ENCODE measurements around the gene SLC30A1. TPM values are rescaled to one million over a fixed set of nuclear protein-coding genes. Genes with fewer than 3 reads are reported as not detected.

The SLC30A1 gene
- total and polyA plus RNA-seq, 10 of the 15 experiments (the other 5 are each of a cell fraction or from before 2014, with no cell fraction given), result 3.5 to 14.1 (median 8.8) TPM

GRCh38 chr1:211577819-211578639, 932 bp downstream of the SLC30A1 start (continued):
- TF ChIP-seq FOXK2 (IDR thresholded peaks at IDR 0.05) (no peak), CREM (IDR thresholded peaks at IDR 0.05; ENCODE audit: low read depth) (no peak), EGR1 (IDR thresholded peaks at IDR 0.05; ENCODE audit: borderline replicate concordance in 1 of 2, low read depth in 2 of 2, low read length in 2 of 2) (peak in 1 of 2 experiments; percentile 47; a peak in 1 of 3 replicates)

GRCh38 chr1:211577277-211577818, 1.6 kb downstream of the SLC30A1 start:
- Histone ChIP-seq H3K9me3 (replicated peaks; ENCODE audit: control insufficient read depth, insufficient read depth, low read length) (no peaks in the 10 kb centered on the region), H3K9ac (ENCODE audit: control insufficient read depth, insufficient read depth, low read length) (peak overlapping the region; percentile 83), H3K4me3 (peak overlapping the region; percentile 96), H3K4me2 (ENCODE audit: control insufficient read depth, insufficient read depth) (peak overlapping the region; percentile 86), H3K79me2 (ENCODE audit: control insufficient read depth, insufficient read depth, low read length) (peaks cover 66% of the 10 kb centered on the region), H3K27ac (ENCODE audit: control insufficient read depth, insufficient read depth) (peak overlapping the region; percentile 29), H3K27me3 (replicated peaks in 1 of 2; ENCODE audit: control insufficient read depth in 2 of 2, insufficient read depth in 2 of 2, low read length in 1 of 2) (no peaks in the 10 kb centered on the region), H3K4me1 (ENCODE audit: control insufficient read depth, insufficient read depth, low read length) (peaks cover 16% of the 10 kb centered on the region), H2AFZ (ENCODE audit: control insufficient read depth, low read depth, low read length) (peak overlapping the region; percentile 31), H3K36me3 (ENCODE audit: control insufficient read depth in 2 of 2, insufficient read depth in 2 of 2, low read length in 1 of 2) (peaks cover 0 to 5% of the 10 kb centered on the region in 2 experiments; a peak in 1 of 4 replicates), H4K20me1 (ENCODE audit: control insufficient read depth, insufficient read depth) (no peaks in the 10 kb centered on the region)
- ATAC-seq (no peak), FAIRE-seq (no peak), DNase-seq (ENCODE audit: low read depth, low spot score) (no peak)
- intact Hi-C loops (cut with micrococcal nuclease; ENCODE audit: unreplicated experiment) (loop anchor here (1.0 to 10.0 kb wide), 6 partner anchors 63 to 717 kb away; partner anchors contain the start of genes DTL, INTS7, LPGAT1 and TRAF5), in situ Hi-C loops (cut with MboI) (no loop called here)
- ChIA-PET CTCF (interaction anchor here (0.7 to 1.1 kb wide), 5 partner anchors 30 to 78 kb away, joined by 3 read pairs; no protein-coding TSS in a partner anchor), RAD21 (ENCODE audit: unreplicated experiment) (interaction anchor here (0.7 to 1.2 kb wide), 3 partner anchors 18 to 118 kb away, joined by 3 read pairs; no protein-coding TSS in a partner anchor), POLR2A (no interaction called here), SMC1A (ENCODE audit: uncharacterized antibody, unreplicated experiment) (interaction anchor here (0.8 to 1.2 kb wide), 8 partner anchors 10 to 80 kb away, joined by 3 to 5 read pairs (median 3); no protein-coding TSS in a partner anchor)
- no TSS peak for BruUV-seq (replicated peaks)
- TF ChIP-seq POU2F2 (IDR thresholded peaks at IDR 0.05; ENCODE audit: borderline replicate concordance, low read depth, low read length) (0 out of 3 replicates have a peak, but pooled peaks have one; percentile 0), IRF4 (IDR thresholded peaks at IDR 0.05; ENCODE audit: low read depth, low read length) (no peak), RELB (IDR thresholded peaks at IDR 0.05; ENCODE audit: low read depth) (0 out of 2 replicates have a peak, but pooled peaks have one; percentile 24), SKIL (IDR thresholded peaks at IDR 0.05; ENCODE audit: low read depth, poor library complexity, severe bottlenecking) (peak; percentile 18), ELK1 (IDR thresholded peaks at IDR 0.05; ENCODE audit: low read depth, low read length) (no peak), IKZF2 (IDR thresholded peaks at IDR 0.05) (peak in 1 of 2 experiments; percentile 33; a peak in 1 of 4 replicates)
- WGBS (ENCODE audit: insufficient coverage, insufficient replicate concordance, low lambda C conversion rate, missing lambda C conversion rate), result under 1% methylated on average over 13 of the region's 13 CpGs
